ENCODE data around the gene DUS2.
"Not testable (repeated sequence)": the region's sequence is repeated elsewhere in the genome, so short reads cannot be mapped to it uniquely, and the experiment has no call there.

DUS2 gene
- total RNA-seq = 9.4 to 12.1 reads per million in 2 donors

DNA sequence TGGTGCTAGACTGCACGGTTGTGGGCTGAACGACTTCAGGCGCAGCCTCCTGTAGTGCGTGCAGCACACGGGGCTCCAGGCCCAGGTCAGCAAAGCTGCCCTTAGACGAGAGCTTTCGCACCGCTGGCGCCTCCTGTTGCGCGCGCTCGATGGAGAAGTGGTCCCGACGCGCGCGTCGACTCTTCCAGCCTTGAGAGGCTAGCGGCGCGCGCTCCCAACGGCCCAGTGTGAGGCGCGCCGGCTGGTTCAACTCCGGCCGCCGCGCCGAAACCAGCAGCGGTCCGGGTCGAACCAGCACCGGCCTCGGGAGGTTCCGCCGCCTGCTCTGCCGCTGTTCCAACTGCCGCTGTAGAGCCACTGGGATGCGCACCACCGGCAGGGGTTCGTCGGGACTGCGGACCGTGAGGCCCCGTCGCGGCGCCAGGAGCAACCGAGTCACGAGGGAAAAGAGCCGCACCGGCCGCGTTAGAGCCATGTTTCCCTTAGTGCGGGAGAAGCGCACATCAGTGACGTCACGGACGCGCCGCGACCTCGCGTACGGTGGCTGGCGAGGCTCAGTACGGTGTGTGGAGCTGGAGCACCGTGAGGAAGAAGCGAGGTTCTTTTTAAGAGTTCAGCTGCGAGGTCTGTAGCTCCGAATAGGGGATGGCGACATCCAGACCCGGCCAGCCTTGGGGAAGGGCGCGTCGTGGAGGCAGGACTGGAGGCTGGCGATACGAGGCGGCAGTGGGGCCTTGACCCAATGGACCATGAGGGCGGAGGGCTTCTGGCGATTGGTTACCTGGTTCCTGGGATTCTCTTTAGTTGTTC lies at the start of gene DUS2, which contains the start of gene DDX28:
Gene DUS2, plus strand, starts transcription at position 557 of the 810 bp plus-strand sequence. CDS start 14,740 bp downstream, outside the sequence.
Gene DDX28, minus strand, starts transcription at position 505 of the 810 bp plus-strand sequence. Its CDS starts 30 bp downstream, at position 475.
- peak; percentile 83 to 95 (median 88) for DNase-seq

GRCh38 chr16:67975321-67976105 lies 47.6 kb upstream of the DUS2 start:
- no peak for DNase-seq

- no peak for DNase-seq
These were observed 46.9 kb upstream of the DUS2 start for GRCh38 chr16:67976205-67976604.

- no peak for DNase-seq
These were observed 46.1 kb upstream of the DUS2 start for GRCh38 chr16:67977005-67977404.

DNA sequence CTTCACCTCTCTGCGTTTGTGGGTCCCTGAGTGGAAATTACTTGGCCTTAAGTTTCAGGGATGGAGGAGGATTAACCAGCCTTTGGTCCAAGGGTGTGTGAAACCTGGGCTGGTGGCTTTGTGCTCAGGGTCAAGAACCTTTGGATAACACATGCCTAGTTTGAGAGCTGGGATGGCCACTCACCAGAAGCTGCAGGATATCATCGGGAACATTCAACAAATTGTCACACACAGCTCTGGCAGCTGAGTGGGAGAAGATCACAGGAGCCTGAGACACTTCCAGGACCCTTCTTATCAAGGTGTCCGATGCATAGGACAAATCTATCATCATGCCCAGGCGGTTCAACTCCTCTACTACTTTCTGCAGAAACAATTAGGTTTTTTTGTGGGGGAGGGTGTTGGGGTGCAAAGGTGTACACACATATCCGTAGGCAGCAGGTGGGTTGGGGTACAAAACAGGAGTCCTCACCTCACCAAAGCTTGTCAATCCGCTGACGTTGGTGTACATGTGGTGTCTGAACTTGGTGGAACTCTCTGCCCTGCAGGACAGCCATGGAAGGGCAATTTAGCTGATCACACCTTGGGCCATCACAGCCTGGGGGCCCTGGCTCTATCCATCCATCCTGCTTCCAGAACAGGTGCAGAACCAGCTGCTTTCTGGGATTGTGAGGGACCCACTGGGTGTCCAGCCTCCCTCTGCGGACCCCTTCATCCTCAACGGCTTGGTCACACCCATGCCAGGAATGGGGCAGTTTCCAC lies 45.4 kb upstream of the DUS2 start:
- no peak for DNase-seq

DNA sequence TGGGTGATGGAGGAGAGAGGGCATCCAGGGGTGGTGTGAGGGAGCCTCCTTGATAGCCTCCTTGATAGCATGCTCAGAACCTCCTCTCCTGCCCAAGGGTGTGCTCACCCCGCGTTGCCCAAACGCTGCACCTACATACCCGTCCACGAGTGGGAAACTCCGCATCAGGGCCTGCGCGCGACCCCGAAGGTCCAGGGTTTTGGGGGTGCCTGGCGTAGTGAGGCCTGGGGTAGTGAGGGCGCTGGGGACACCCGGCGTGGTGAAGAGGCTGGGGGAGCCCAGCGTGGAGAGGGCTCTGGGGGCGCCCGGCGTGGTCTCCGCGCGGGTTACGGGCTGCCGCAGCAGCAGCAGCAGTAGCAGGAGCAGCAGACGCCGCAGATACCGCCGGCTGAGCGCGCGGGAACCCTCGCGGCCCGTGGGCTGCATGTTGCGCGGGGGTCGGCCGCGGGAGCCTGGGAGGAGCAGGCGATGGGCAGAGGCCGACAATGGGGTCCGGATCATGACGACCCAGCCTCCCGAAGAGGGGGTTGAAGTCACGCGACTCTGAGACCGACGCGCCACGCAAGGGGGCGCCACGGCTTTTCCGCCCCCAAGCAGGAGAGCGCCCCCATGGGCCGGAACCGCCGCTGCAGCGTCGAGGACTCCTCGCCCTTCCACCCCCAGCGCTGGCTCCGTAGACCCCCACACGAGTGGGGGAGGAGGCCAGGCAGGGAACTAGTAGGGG lies 43.0 kb upstream of the DUS2 start, which contains the start of gene DPEP3:
Gene DPEP3, minus strand, starts transcription at position 545 of the 724 bp plus-strand sequence. Its CDS starts 119 bp downstream, at position 426.
- no peak for DNase-seq

GRCh38 chr16:67982011-67982696 lies 40.9 kb upstream of the DUS2 start:
- DNase-seq = no peak

DNA sequence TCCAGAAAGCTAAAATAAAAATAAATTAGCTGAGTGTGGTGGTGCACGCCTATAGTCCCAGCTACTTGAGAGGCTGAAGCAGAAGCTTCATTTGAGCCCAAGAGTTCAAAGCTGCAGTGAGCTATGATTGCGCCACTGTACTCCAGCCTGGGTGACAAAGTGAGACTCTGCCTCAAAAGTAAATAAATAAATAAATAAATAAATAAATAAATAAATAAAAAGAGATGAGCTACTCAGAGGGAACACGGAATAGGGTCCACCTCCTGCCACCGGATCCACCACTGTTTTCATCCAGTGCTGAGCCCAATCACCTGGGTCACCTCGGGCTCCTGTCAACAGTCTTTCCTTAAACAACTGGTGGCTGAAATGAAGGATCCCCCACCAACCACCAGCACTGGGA lies 36.1 kb upstream of the DUS2 start:
- DNase-seq = no peak

DNA sequence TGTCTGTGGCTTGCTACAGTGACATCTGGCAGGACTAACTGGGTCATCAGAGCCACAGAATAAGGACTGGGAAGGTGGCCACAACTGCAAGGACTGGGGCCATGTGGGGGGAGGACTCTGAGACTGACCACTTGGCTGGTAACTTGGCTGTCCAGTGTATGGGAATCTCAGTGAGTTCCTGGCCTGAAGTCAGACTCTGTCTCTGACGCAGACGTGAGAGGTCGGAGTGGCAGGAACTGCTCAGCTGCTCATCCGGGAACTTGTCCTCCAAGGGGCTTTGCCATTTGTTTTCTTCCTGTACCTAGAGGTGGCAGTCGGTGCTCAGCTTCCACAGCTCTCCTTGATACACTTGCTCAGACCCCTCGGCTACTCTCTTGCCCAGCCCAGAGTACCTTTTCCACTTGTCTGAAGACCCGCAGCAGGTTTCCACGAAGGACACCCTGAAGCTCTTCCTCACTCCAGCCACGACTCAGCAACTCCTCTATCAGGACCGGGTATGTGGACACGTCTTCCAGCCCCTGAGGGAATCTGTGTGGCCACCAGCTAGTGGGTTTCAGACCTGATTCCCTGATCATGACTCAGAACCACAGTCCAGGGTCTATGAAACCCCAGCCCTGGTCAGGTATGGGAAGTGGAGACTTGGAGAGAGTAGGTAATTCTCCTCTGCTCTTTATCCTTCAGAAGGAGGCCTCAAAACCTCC lies 35.5 kb upstream of the DUS2 start:
- DNase-seq = no peak

- no peak for DNase-seq
These were observed 34.4 kb upstream of the DUS2 start for GRCh38 chr16:67988675-67989074.

DNA sequence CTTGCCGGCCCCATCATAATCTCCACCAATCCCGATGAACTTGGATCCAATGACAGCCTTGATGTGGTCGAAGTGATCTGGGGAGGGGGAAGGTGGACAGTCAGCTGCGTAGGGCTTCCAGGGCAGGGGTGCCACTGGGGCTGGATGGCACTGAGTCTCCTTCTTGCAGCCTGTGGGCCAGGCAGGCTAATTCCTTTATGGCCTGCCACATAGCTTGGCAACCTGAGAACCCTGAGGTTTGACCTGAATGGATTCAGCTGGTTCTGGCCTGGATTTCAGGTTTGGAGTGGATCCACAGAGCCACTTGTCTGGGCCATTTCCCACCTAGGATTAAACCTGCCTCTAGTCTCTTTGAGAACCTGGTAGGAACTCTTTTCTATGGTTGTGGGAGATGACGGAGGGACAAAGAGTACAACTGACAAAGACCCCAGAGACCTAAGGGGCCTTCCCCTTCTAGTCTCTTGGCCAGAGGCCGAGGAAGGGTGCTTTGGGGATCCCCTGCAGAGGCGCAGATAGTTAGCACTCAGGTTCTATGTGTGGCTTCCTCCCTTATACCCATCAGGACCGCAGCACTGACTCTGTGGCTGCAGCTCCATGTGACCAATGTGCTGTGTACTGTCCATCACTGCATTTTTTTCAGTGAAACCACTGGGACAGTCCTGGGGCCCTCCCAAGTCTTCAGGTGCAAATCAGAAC lies 33.6 kb upstream of the DUS2 start:
- no peak for DNase-seq

DNA sequence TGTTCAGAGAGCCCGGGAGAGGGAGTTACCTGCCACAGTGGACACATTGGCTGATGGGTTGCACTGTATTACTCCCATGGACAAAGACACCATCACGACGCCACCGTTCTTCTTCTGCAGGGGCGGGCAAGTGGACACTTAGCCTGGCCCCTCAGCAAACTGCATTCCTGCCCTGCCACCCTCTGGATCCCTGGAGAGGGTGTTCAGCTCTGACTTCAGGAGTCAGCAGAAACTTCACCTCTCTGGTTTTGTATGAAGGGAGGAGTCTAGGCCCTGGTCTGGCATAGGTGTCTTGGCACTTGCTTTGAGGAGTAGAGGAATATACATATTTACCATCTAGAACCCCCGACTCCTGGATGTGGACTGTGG lies 33.1 kb upstream of the DUS2 start:
- no peak for DNase-seq

DNA sequence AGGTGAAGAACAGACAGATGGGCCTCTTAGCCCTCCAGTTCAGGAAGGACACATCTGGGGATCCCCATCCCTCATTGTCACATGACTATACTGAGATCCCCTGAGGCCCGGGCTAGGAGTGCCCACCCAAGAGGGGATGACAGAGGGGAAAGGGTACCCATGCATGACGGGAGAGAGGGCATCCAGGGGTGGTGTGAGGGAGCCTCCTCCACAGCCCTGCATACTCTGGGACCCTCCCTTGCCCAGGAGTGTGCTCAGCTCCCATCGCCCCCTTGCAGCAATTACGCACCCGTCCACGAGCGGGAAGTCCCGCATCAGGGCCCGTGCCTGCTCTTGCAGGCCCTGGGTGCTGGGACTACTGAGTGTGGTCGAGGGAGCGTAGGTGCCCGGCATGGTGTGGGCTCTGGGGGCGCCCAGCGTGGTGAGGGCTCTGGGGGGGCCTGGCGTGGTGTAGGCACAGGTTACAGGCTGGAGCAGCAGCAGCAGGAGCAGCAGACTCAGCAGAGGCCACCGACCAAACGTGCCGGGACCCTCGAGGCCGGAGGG lies 30.4 kb upstream of the DUS2 start:
- DNase-seq = no peak

- DNase-seq = peak; percentile 69 to 86 (median 75)
These were observed 29.7 kb upstream of the DUS2 start for GRCh38 chr16:67993207-67994039.

DNA sequence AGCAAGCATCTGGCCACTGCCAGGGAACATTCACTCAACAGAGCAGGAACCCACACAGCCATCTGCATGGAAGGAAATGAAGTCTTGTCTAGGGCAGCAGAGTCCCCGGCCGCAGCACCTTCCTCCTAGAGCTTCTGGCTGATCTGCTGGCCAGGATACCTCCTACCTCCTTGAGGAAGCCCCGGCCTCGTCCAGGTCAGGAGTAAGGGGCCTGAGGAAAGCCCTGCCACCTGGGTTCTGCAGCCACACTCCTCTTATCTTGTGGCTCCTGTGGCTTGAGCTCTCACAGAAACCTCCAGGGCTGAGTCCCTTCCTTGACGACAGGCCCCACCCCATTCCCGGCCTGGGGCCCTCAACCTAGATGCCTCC lies 29.1 kb upstream of the DUS2 start:
- DNase-seq = peak in 1 of 5 experiments; percentile 17

- DNase-seq = no peak
These were observed 27.7 kb upstream of the DUS2 start for GRCh38 chr16:67995423-67995822.

- no peak for DNase-seq
These were observed 26.4 kb upstream of the DUS2 start for GRCh38 chr16:67996666-67997065.

DNA sequence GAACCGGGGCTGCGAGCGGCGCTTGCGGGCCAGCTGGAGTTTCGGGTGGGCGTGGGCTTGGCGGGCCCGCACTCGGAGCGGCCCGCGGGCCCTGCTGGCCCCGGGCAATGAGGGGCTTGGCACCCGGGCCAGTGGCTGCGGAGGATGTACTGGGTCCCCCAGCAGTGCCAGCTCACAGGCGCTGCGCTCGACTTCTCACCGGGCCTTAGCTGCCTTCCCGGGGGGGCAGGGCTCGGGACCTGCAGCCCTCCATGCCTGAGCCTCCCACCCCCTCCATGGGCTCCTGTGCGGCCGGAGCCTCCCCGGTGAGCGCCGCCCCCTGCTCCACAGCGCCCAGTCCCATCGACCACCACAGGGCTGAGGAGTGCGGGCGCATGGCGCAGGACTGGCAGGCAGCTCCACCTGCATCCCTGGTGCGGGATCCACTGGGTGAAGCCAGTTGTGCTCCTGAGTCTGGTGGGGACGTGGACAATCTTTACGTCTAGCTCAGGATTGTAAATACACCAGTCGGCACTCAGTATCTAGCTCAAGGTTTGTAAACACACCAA lies 24.8 kb upstream of the DUS2 start:
- not testable (repeated sequence) for DNase-seq

Measured in T-helper 2 cell (primary cell).